Stimulated activated naive B cell treated with anti-CD40 and anti-IgM and Interleukin-4, amounts not matched to agents 10 μg/mL and 1 μg/mL and 100 μg/mL, for 72 hours (primary cell): ENCODE results near the gene PRKG1.
A peak's percentile ranks its signal among the peaks of the same experiment; 100 is the strongest.
"Not testable (repeated sequence)": the region's sequence is repeated elsewhere in the genome, so short reads cannot be mapped to it uniquely, and the experiment has no call there.

ENCODE experiments used
- ATAC-seq, 2 donors: fragments of 150-1000 bp; cut with Tn5 transposase; replicated peaks; 2 replicates each; pipeline ENCODE4 v1.10.0; 2021; ENCODE audit warnings: moderate library complexity in 1 of 2
- DNase-seq: peaks from one replicate; pipeline ENCODE4 v3.0.0; 2021
- H3K27ac Mint-ChIP-seq: one replicate; pipeline ENCODE4 v1.8.0; 2022; ENCODE audit warnings: mild to moderate bottlenecking, mixed read lengths
- H3K27me3 Mint-ChIP-seq, 2 donors: one replicate each; pipeline ENCODE4 v1.8.0; 2022; ENCODE audit warnings: mixed read lengths in 2 of 2
- H3K36me3 Mint-ChIP-seq, 2 donors: one replicate each; pipeline ENCODE4 v1.8.0; 2022; ENCODE audit warnings: mixed read lengths in 2 of 2, mild to moderate bottlenecking in 1 of 2
- H3K4me1 Mint-ChIP-seq, 2 donors: one replicate each; pipeline ENCODE4 v1.8.0; 2022; ENCODE audit warnings: mixed read lengths in 2 of 2, mild to moderate bottlenecking in 1 of 2
- H3K4me3 Mint-ChIP-seq, 2 donors: one replicate each; pipeline ENCODE4 v1.8.0; 2022; ENCODE audit warnings: mild to moderate bottlenecking in 2 of 2, mixed read lengths in 2 of 2, moderate library complexity in 1 of 2
- H3K9me3 Mint-ChIP-seq, 2 donors: one replicate each; pipeline ENCODE4 v1.8.0; 2022; ENCODE audit warnings: mixed read lengths in 2 of 2, mild to moderate bottlenecking in 1 of 2

PRKG1 gene

DNA sequence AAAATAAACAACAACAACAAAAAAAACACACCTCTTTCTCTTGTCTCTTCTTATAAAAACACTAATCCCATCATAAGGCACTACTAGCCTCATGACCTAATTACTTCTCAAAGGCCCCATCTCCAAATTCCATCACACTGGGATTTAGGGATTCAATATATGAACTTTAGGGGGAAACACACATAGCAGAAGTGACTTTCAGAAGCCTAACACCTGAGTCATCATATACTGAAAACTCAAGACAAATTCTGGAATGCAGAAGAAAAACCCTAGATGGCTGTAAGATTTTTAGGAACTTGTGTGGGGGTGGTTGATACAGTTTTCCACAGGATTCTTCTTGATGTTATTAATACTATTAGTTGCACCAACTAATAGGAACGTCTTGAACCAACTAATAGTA is 658.8 kb downstream of the PRKG1 start:
- Mint-ChIP-seq H3K36me3 (no peaks in the 10 kb centered on the region), H3K4me3 (no peak overlapping the region), H3K9me3 (no peaks in the 10 kb centered on the region)

DNA sequence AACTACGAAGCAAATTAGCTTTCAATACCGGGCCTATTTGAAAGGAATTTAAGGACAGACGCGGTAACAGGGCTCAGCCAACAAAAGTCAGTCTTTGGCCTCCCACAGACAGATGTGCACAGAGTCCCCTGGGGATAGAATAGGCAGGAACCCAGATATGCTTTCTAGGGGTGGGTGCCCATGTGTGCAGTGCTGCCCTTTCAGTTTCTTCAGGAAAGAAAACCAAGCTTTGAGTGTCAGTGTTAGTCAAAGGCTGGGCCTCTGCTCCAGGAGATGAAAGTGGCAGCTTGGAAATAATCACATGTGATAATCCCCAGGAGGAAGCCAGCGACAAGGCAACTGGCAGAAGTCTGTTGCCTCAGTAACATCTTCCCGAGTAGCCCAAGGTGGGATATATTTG is 668.9 kb downstream of the PRKG1 start:
- H3K4me3 Mint-ChIP-seq, result no peak overlapping the region
- H3K27me3 Mint-ChIP-seq, result peaks cover 2 to 7% of the 10 kb centered on the region in 2 donors
- DNase-seq (peak; percentile 40), ATAC-seq (peak; percentile 94 to 99)
- H3K36me3 Mint-ChIP-seq, result no peaks in the 10 kb centered on the region
- H3K27ac Mint-ChIP-seq, result no peak overlapping the region
- H3K4me1 Mint-ChIP-seq, result peaks cover 11 to 12% of the 10 kb centered on the region in 2 donors
- no peaks in the 10 kb centered on the region for H3K9me3 Mint-ChIP-seq

More for the DNA sequence above, 658.8 kb downstream of the PRKG1 start:
- H3K27ac Mint-ChIP-seq, result no peak overlapping the region
- peaks cover 6 to 13% of the 10 kb centered on the region in 2 donors for H3K27me3 Mint-ChIP-seq
- no peak for DNase-seq
- no peak for ATAC-seq
- no peaks in the 10 kb centered on the region for H3K4me1 Mint-ChIP-seq

DNA sequence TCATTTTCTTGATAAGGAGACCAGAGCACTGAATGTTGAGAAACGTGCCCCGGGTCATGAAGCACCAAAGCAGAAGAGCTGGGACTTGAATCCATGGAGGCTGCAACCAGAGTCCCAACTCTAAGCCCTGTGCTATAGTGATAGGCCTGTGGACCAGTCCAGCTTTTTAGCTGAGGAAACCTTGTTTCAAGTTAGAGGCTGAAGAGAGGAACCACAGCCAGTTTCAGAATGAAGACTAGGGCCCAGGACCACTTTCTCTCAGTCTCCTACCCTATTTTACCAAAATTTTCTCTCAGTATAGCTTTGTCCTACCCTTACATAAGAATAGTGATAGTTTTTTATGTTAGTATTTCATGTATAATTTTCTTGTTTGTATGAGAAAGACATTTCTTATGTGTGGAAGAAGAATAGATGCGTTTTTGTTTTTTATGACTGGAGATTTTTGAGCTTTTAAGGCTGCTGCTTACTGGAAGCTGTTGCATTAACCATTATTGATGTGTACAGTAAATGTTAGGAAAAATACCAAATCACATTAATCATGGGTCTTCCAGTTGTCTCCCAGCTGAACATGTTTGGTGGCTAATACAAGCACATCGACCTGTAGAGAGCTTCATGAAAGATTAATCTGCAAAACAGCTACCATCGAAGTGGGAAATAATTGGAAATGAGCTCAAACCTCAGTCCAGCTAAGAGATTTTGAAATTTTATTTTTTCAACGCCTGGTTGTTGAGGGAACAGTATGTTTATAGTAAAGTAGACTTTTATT is 670.1 kb downstream of the PRKG1 start:
- Mint-ChIP-seq H3K4me1 (peaks cover 11 to 12% of the 10 kb centered on the region in 2 donors), H3K9me3 (no peaks in the 10 kb centered on the region), H3K36me3 (no peaks in the 10 kb centered on the region), H3K4me3 (no peak overlapping the region), H3K27me3 (peaks cover 0 to 7% of the 10 kb centered on the region in 2 donors), H3K27ac (no peak overlapping the region)
- DNase-seq (no peak), ATAC-seq (no peak)

GRCh38 chr10:51745397-51745796 is 671.1 kb downstream of the PRKG1 start:
- H3K9me3 Mint-ChIP-seq, result no peaks in the 10 kb centered on the region
- H3K36me3 Mint-ChIP-seq, result no peaks in the 10 kb centered on the region
- peaks cover 11 to 12% of the 10 kb centered on the region in 2 donors for H3K4me1 Mint-ChIP-seq
- H3K27ac Mint-ChIP-seq, result no peak overlapping the region
- H3K27me3 Mint-ChIP-seq, result peaks cover 0 to 7% of the 10 kb centered on the region in 2 donors
- no peak overlapping the region for H3K4me3 Mint-ChIP-seq
- DNase-seq (no peak), ATAC-seq (no peak)

GRCh38 chr10:51747216-51747615 is 672.9 kb downstream of the PRKG1 start:
- Mint-ChIP-seq H3K36me3 (no peaks in the 10 kb centered on the region), H3K27me3 (peaks cover 0 to 5% of the 10 kb centered on the region in 2 donors), H3K4me1 (peaks cover 11 to 12% of the 10 kb centered on the region in 2 donors), H3K27ac (no peak overlapping the region), H3K9me3 (no peaks in the 10 kb centered on the region), H3K4me3 (no peak overlapping the region)
- no peak for DNase-seq
- ATAC-seq, result no peak

- H3K36me3 Mint-ChIP-seq, result no peaks in the 10 kb centered on the region
- H3K9me3 Mint-ChIP-seq, result no peaks in the 10 kb centered on the region
- DNase-seq (no peak), ATAC-seq (no peak)
- H3K4me1 Mint-ChIP-seq, result no peaks in the 10 kb centered on the region
- H3K4me3 Mint-ChIP-seq, result no peak overlapping the region
- H3K27ac Mint-ChIP-seq, result no peak overlapping the region
- peaks cover 0 to 3% of the 10 kb centered on the region in 2 donors for H3K27me3 Mint-ChIP-seq
These were observed 674.7 kb downstream of the PRKG1 start for GRCh38 chr10:51748959-51749358.

- Mint-ChIP-seq H3K27me3 (peaks cover 0 to 4% of the 10 kb centered on the region in 2 donors), H3K9me3 (no peaks in the 10 kb centered on the region), H3K4me1 (no peaks in the 10 kb centered on the region), H3K27ac (no peak overlapping the region), H3K4me3 (no peak overlapping the region), H3K36me3 (no peaks in the 10 kb centered on the region)
- ATAC-seq, result no peak
- DNase-seq, result no peak
These were observed 684.1 kb downstream of the PRKG1 start for GRCh38 chr10:51758366-51758765.

DNA sequence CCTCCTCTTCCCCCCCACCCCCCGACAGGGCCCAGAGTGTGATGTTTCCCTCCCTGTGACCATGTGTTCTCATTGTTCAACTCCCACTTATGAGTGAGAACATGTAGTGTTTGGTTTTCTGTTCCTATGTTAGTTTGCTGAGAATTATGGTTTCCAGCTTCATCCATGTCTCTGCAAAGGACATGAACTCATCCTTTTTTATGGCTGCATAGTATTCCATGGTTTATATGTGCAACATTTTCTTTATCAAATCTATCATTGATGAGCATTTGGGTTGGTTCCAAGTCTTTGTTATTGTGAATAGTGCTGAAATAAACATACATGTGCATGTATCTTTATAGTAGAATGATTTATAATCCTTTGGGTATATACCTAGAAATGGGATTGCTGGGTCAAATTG is 684.6 kb downstream of the PRKG1 start:
- H3K9me3 Mint-ChIP-seq, H3K36me3 Mint-ChIP-seq, H3K27me3 Mint-ChIP-seq, H3K4me1 Mint-ChIP-seq, H3K27ac Mint-ChIP-seq, H3K4me3 Mint-ChIP-seq, ATAC-seq, DNase-seq: not testable (repeated sequence)

DNA sequence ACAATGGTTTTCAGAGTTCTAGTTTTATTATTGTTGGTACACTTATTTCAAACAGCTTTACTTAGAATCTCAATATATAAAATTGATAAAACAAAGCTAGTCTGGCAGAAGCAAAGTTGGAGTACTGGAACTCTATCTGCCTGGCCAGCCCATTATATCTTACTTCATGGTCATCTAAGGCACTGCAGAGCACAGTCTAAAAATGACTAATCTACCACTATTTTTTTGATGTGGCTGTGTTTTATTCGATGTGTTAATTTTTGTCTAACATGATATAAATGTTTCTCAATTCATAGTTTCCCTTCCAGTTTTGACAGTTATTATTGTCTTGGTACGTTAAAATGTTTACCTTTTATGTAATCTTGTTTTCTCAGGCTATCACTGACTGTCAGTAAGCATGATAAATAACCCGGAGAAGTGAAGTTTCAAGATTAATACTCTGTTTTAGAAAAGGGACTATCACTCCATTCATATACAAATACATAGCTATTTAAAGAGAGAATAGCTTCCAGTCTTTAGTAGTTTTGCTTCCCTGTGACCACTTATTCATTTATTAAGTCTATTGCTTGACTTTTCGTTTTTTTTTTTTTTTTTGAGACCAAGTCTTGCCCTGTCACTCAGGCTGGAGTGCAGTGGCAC is 685.7 kb downstream of the PRKG1 start:
- H3K27ac Mint-ChIP-seq, result no peak overlapping the region
- no peaks in the 10 kb centered on the region for H3K9me3 Mint-ChIP-seq
- H3K4me3 Mint-ChIP-seq, result no peak overlapping the region
- H3K36me3 Mint-ChIP-seq, result no peaks in the 10 kb centered on the region
- no peak for ATAC-seq
- no peaks in the 10 kb centered on the region for H3K4me1 Mint-ChIP-seq
- DNase-seq, result no peak
- H3K27me3 Mint-ChIP-seq, result no peaks in the 10 kb centered on the region

DNA sequence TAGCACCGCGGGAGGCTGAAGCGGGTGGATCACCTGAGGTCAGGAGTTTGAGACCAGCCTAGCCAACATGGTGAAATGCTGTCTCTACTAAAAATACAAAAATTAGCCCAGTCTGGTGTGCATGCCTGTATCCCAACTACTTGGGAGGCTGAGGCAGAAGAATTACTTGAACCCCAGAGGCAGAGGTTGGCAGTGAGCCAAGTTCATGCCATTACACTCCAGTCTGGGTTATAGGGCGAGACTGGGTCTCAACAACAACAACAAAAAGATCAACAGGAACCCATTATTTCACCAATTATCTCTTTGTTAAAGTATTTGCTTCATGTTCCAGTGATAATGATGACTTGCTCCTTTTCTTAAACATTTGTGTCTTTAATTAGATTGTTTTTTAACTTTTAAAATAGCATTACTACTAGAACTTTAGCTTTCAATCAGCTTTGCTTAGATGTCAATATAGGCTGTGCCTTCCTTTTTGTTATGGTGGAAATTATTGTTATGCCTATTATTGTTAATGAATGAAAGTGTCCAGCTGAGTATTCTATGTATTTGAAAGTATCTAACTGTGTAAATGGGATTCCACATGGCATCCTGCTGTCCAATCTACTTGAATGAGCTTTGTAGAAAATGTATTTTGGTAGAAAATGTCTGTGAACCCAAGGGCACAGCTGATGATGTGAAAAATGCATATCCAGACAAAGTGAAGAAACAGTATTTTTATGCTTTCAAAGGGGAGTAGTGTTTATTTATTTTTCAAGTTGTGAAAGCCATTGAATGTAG is 686.8 kb downstream of the PRKG1 start:
- H3K27ac Mint-ChIP-seq, result no peak overlapping the region
- no peaks in the 10 kb centered on the region for H3K4me1 Mint-ChIP-seq
- peaks cover 0 to 2% of the 10 kb centered on the region in 2 donors for H3K27me3 Mint-ChIP-seq
- peaks cover under 1 to 2% of the 10 kb centered on the region in 2 donors for H3K9me3 Mint-ChIP-seq
- ATAC-seq (no peak), DNase-seq (no peak)
- H3K36me3 Mint-ChIP-seq, result no peaks in the 10 kb centered on the region
- no peak overlapping the region for H3K4me3 Mint-ChIP-seq

DNA sequence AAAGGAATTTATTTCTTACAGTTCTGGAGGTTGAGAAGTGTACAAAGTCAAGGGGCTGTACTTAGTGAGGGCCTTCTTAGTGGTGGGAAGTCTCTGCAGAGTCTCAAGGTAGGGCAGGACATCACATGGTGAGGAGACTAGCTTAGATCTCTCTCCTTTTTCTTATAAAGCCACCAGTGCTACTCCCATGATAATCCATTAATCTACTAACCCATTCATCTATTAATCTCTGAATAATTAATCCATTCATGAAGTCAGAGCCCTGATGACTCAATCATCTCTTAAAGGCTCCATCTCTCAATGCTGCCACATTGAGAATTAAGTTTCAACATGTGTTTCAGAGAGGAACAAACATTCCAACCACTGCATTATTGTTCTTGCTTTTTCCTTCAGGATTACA is 689.5 kb downstream of the PRKG1 start:
- H3K4me3 Mint-ChIP-seq, result no peak overlapping the region
- H3K27me3 Mint-ChIP-seq, result peaks cover 0 to 11% of the 10 kb centered on the region in 2 donors
- peaks cover 9 to 11% of the 10 kb centered on the region in 2 donors for H3K9me3 Mint-ChIP-seq
- no peak overlapping the region for H3K27ac Mint-ChIP-seq
- ATAC-seq (no peak), DNase-seq (no peak)
- H3K4me1 Mint-ChIP-seq, result no peaks in the 10 kb centered on the region
- H3K36me3 Mint-ChIP-seq, result no peaks in the 10 kb centered on the region

GRCh38 chr10:51765284-51765971 is 691.1 kb downstream of the PRKG1 start:
- Mint-ChIP-seq H3K4me3 (no peak overlapping the region), H3K9me3 (peaks cover 9 to 11% of the 10 kb centered on the region in 2 donors), H3K36me3 (no peaks in the 10 kb centered on the region), H3K27ac (no peak overlapping the region), H3K27me3 (peaks cover 0 to 11% of the 10 kb centered on the region in 2 donors), H3K4me1 (no peaks in the 10 kb centered on the region)
- ATAC-seq (no peak), DNase-seq (no peak)

GRCh38 chr10:51766423-51767102 is 692.3 kb downstream of the PRKG1 start:
- H3K4me3 Mint-ChIP-seq, result no peak overlapping the region
- H3K27me3 Mint-ChIP-seq, result peaks cover 0 to 11% of the 10 kb centered on the region in 2 donors
- H3K4me1 Mint-ChIP-seq, result no peaks in the 10 kb centered on the region
- peaks cover 9 to 11% of the 10 kb centered on the region in 2 donors for H3K9me3 Mint-ChIP-seq
- DNase-seq (no peak), ATAC-seq (no peak)
- H3K27ac Mint-ChIP-seq, result no peak overlapping the region
- no peaks in the 10 kb centered on the region for H3K36me3 Mint-ChIP-seq
